Measurements from ENCODE around the gene CPNE6.

DNA sequence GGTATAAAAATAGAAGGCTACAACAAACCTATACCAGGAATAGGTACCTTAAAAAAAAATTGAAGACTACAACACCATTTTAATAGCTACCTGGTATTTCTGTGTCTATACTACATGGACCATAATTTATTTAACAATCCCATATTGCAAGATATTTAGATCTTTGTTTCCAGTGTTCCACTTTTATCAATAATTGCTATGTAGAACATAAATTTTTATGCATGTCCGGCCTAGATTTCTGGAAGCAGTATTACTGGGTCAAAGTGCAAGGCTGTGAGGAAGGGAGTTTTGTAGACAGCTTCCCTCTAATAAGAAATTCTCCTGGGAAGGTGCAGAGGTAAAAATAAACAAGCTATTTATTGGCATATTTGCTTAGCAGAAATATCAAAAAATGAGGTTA is 39.2 kb downstream of the CPNE6 start:
- TF ChIP-seq, protein P1, sequence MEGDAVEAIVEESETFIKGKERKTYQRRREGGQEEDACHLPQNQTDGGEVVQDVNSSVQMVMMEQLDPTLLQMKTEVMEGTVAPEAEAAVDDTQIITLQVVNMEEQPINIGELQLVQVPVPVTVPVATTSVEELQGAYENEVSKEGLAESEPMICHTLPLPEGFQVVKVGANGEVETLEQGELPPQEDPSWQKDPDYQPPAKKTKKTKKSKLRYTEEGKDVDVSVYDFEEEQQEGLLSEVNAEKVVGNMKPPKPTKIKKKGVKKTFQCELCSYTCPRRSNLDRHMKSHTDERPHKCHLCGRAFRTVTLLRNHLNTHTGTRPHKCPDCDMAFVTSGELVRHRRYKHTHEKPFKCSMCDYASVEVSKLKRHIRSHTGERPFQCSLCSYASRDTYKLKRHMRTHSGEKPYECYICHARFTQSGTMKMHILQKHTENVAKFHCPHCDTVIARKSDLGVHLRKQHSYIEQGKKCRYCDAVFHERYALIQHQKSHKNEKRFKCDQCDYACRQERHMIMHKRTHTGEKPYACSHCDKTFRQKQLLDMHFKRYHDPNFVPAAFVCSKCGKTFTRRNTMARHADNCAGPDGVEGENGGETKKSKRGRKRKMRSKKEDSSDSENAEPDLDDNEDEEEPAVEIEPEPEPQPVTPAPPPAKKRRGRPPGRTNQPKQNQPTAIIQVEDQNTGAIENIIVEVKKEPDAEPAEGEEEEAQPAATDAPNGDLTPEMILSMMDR (conservative IDR thresholded peaks at IDR 0.05; ENCODE audit: low read depth, low read length): no peak
- TF ChIP-seq EZH2 (IDR thresholded peaks at IDR 0.05; ENCODE audit: borderline replicate concordance, low read depth, low read length, poor library complexity, severe bottlenecking): no peak

All from A673 (cell line).